HepG2 (cell line): Measurements from ENCODE around the gene ZFPM1. TPM values are rescaled to one million over a fixed set of nuclear protein-coding genes. Genes with fewer than 3 reads are reported as not detected.

ENCODE experiments used
- ATAC-seq: fragments of 200-7000 bp; cut with Tn5 transposase; 3 replicates; pipeline ENCODE4 v1.9.1; 2020; ENCODE audit warnings: mild to moderate bottlenecking, moderate library complexity
- BruUV-seq: library from RNA; stranded (reverse); fragments of 400-500 nt; replicated peaks from 2 replicates; lab custom pipeline; 2021; lab: Mats Ljungman, UMichigan
- CTCF ChIA-PET: fragments of 300-600 bp; formaldehyde crosslinking; extraction: SDS; loops from one replicate; lab custom pipeline; 2021; ENCODE audit warnings: low total read pairs, inconsistent platforms, low intra/inter-chr PET ratio; lab: Yijun Ruan, JAX
- POLR2A ChIA-PET: fragments of 350-600 bp; sonication (Branson Sonifier 250); formaldehyde crosslinking; loops from one replicate; lab custom pipeline; 2020; ENCODE audit warnings: antibody characterized with exemption, inconsistent platforms; lab: Yijun Ruan, JAX
- DNase-seq: peaks from one replicate; pipeline ENCODE4 v3.0.0-alpha.2; 2015; ENCODE audit warnings: low spot score
- FAIRE-seq: peaks from 3 replicates; lab custom pipeline; 2011; peaks lifted over from hg19 to GRCh38; lab: Jason Lieb, UNC
- H2AFZ ChIP-seq: one replicate; pipeline ENCODE4 v1.6.1; 2011; ENCODE audit warnings: low read length, inconsistent platforms
- H3K27ac ChIP-seq: fragments of 300-600 bp; 3 replicates; pipeline ENCODE4 v1.8.0; 2011; ENCODE audit warnings: mixed run types, mild to moderate bottlenecking, mixed read lengths, low read length, inconsistent platforms; ENCODE audit not compliant: insufficient read depth; ENCODE audit errors: extremely low read length
- H3K27me3 ChIP-seq, 2 experiments: fragments of 200-600 bp in 1 of 2; 2 replicates in 1 of 2; 3 replicates in 1 of 2; pipeline versions ENCODE4 v1.6.0 to v1.8.0; 2011; ENCODE audit warnings: low read length in 2 of 2, mild to moderate bottlenecking in 2 of 2, moderate library complexity in 2 of 2, inconsistent platforms in 1 of 2; ENCODE audit not compliant: insufficient read depth in 2 of 2, control insufficient read depth in 1 of 2
- H3K36me3 ChIP-seq, 2 experiments: fragments of 200-600 bp in 1 of 2; replicated peaks in 1 of 2; 2 replicates in 1 of 2; 3 replicates in 1 of 2; pipeline versions ENCODE4 v1.5.1 to v1.8.0; 2011; ENCODE audit warnings: low read length in 2 of 2, inconsistent platforms in 1 of 2; ENCODE audit not compliant: insufficient read depth in 2 of 2, control insufficient read depth in 1 of 2
- H3K4me1 ChIP-seq: 2 replicates; pipeline ENCODE4 v1.5.1; 2012; ENCODE audit warnings: low read length, inconsistent platforms; ENCODE audit not compliant: insufficient read depth
- H3K4me2 ChIP-seq: 2 replicates; pipeline ENCODE4 v1.6.0; 2011; ENCODE audit warnings: low read depth, low read length, inconsistent platforms
- H3K4me3 ChIP-seq, 3 experiments: fragments of 200-600 bp in 1 of 3; sonication (generic), shearing (Covaris generic) in 1 of 3; replicated peaks in 1 of 3; 2 replicates each; pipeline ENCODE4 v1.5.1; 2011 to 2016; ENCODE audit warnings: low read length in 3 of 3, inconsistent platforms in 2 of 3, low read depth in 2 of 3, mild to moderate bottlenecking in 2 of 3, control low read depth in 1 of 3, mixed read lengths in 1 of 3; ENCODE audit not compliant: insufficient read depth in 1 of 3
- H3K79me2 ChIP-seq: one replicate; pipeline ENCODE4 v1.6.1; 2011; ENCODE audit warnings: low read length, inconsistent platforms; ENCODE audit not compliant: insufficient read depth
- H3K9ac ChIP-seq: 2 replicates; pipeline ENCODE4 v1.6.0; 2011; ENCODE audit warnings: mild to moderate bottlenecking, low read depth, low read length, inconsistent platforms; ENCODE audit not compliant: insufficient read depth
- H3K9me3 ChIP-seq: 2 replicates; pipeline ENCODE4 v1.5.1; 2012; ENCODE audit warnings: mild to moderate bottlenecking, low read length
- H4K20me1 ChIP-seq: 2 replicates; pipeline ENCODE4 v1.6.0; 2011; ENCODE audit warnings: inconsistent platforms, mild to moderate bottlenecking, low read length, moderate library complexity; ENCODE audit not compliant: insufficient read depth
- CTCF ChIP-seq: sonication (generic); formaldehyde crosslinking; IDR thresholded peaks from 2 replicates; pipeline ENCODE4 v1.5.0; 2020; ENCODE audit warnings: mild to moderate bottlenecking, missing genetic modification reagents, moderate library complexity
- DRAP1 ChIP-seq: IDR thresholded peaks from 2 replicates; pipeline ENCODE4 v1.6.1; 2016; ENCODE audit warnings: missing genetic modification reagents, missing compliant biosample characterization
- HDAC1 ChIP-seq: sonication (generic); formaldehyde crosslinking; IDR thresholded peaks from 2 replicates; pipeline ENCODE4 v1.5.1; 2020; ENCODE audit warnings: mild to moderate bottlenecking, missing genetic modification reagents
- HNRNPL ChIP-seq: fragments of 200-400 bp; formaldehyde crosslinking; IDR thresholded peaks from 2 replicates; pipeline ENCODE4 v1.6.1; 2017; ENCODE audit warnings: mild to moderate bottlenecking, low read depth, low read length
- HOXA3 ChIP-seq: sonication (generic); formaldehyde crosslinking; IDR thresholded peaks from 2 replicates; pipeline ENCODE4 v1.5.0; 2020; ENCODE audit warnings: missing genetic modification reagents
- KDM1A ChIP-seq: IDR thresholded peaks from 2 replicates; pipeline ENCODE4 v1.6.1; 2016; ENCODE audit warnings: missing compliant biosample characterization
- PHF20 ChIP-seq: sonication (generic); formaldehyde crosslinking; IDR thresholded peaks from 2 replicates; pipeline ENCODE4 v1.5.0; 2020; ENCODE audit warnings: mild to moderate bottlenecking, missing genetic modification reagents
- TCF12 ChIP-seq, 2 experiments: fragments of 450-650 bp in 1 of 2; sonication (generic) in 1 of 2; formaldehyde crosslinking in 1 of 2; IDR thresholded peaks; 2 replicates each; pipeline versions ENCODE4 v1.6.1 to v1.8.0; 2017 to 2022; ENCODE audit warnings: antibody characterized with exemption in 1 of 2, mild to moderate bottlenecking in 1 of 2, missing genetic modification reagents in 1 of 2, moderate library complexity in 1 of 2
- ZFY ChIP-seq: sonication (generic); formaldehyde crosslinking; IDR thresholded peaks from 2 replicates; pipeline ENCODE4 v1.4.0; 2020; ENCODE audit warnings: missing genetic modification reagents
- ZMYM3 ChIP-seq: sonication (generic); formaldehyde crosslinking; IDR thresholded peaks from 2 replicates; pipeline ENCODE4 v1.5.1; 2020; ENCODE audit warnings: mild to moderate bottlenecking, missing genetic modification reagents
- ZNF546 ChIP-seq: sonication (generic); formaldehyde crosslinking; conservative IDR thresholded peaks from 2 replicates; pipeline ENCODE4 v1.8.1; 2023; ENCODE audit warnings: mild to moderate bottlenecking, missing genetic modification reagents
- ZNF597 ChIP-seq: sonication (generic); formaldehyde crosslinking; IDR thresholded peaks from 2 replicates; pipeline ENCODE4 v1.5.0; 2020; ENCODE audit warnings: missing genetic modification reagents
- ZNF639 ChIP-seq: conservative IDR thresholded peaks from 2 replicates; pipeline ENCODE4 v1.6.1; 2018; ENCODE audit warnings: missing genetic modification reagents
- ZNF703 ChIP-seq: sonication (generic); formaldehyde crosslinking; IDR thresholded peaks from 2 replicates; pipeline ENCODE4 v1.5.1; 2020; ENCODE audit warnings: missing genetic modification reagents, mild to moderate bottlenecking, moderate library complexity, borderline replicate concordance
- ZNF713 ChIP-seq: sonication (generic); formaldehyde crosslinking; IDR thresholded peaks from 2 replicates; pipeline ENCODE4 v1.4.0; 2020; ENCODE audit warnings: mild to moderate bottlenecking, missing genetic modification reagents
- ZSCAN5A ChIP-seq: sonication (generic); formaldehyde crosslinking; IDR thresholded peaks from 2 replicates; pipeline ENCODE4 v1.8.0; 2022; ENCODE audit warnings: mild to moderate bottlenecking, missing genetic modification reagents, borderline replicate concordance
- WGBS: methylation state at CpG from one replicate; pipeline ENCODE4 v1.1.6; 2017; ENCODE audit warnings: low lambda C conversion rate; 5-methylcytosine and 5-hydroxymethylcytosine counted together
- in situ Hi-C: cut with HindIII; loops from 2 replicates; pipeline ENCODE4 v1.10.0; 2017; ENCODE audit warnings: low pct_unique_long_range_greater_than_20kb; ENCODE audit not compliant: extremely low pct_ligation_motif_present
- intact Hi-C: fragments of 100-400 bp; cut with micrococcal nuclease; formaldehyde crosslinking; loops from one replicate; pipeline ENCODE4 v1.10.0; 2022; ENCODE audit not compliant: unreplicated experiment
- polyA plus RNA-seq, 8 experiments: library from polyadenylated mRNA; depleted of rRNA in 3 of 8; stranded (reverse) in 7 of 8; unstranded in 1 of 8; fragments of >200 nt; fragmentation: Illumina TruSeq in 4 of 8; extraction: Trizol in 4 of 8; gene quantifications; 2 replicates each; pipeline versions ENCODE4 v1.2.1 to v1.2.3, GENCODE V29; 2011 to 2016; ENCODE audit warnings: low read depth in 4 of 8, missing spikeins in 1 of 8, mixed read lengths in 1 of 8; ENCODE audit not compliant: insufficient read depth in 1 of 8
- total RNA-seq, 5 experiments: library from RNA; depleted of rRNA; stranded (reverse); fragments of >200 nt; fragmentation: Illumina TruSeq; extraction: Trizol; gene quantifications; 2 replicates each; pipeline ENCODE4 v1.2.3, GENCODE V29; 2016; ENCODE audit warnings: low read depth in 1 of 5

The ZFPM1 gene
- total and polyA plus RNA-seq, 2 of the 13 experiments (the other 11 are each of a cell fraction or from before 2014, with no cell fraction given) = 1.3 to 3.8 TPM

GRCh38 chr16:88444826-88445582, 8.1 kb upstream of the ZFPM1 start:
- H4K20me1 ChIP-seq = no peaks in the 10 kb centered on the region
- TF ChIP-seq HOXA3 (CRISPR knock-in tag) = peak; percentile 44; the same call in 1 of the 2 replicates
- 0 out of 2 replicates have a peak, but pooled peaks have one; percentile 14 for TF ChIP-seq HDAC1 (CRISPR knock-in tag)
- no peak for TF ChIP-seq PHF20 (CRISPR knock-in tag)
- no peak for TF ChIP-seq ZNF713 (CRISPR knock-in tag)
- peak; percentile 44; the same call in 1 of the 2 replicates for TF ChIP-seq ZMYM3 (CRISPR knock-in tag)
- peak; percentile 27; the same call in 1 of the 2 replicates for TF ChIP-seq KDM1A (CRISPR knock-in tag)
- TF ChIP-seq ZFY (CRISPR knock-in tag) = peak; percentile 32; the same call in 1 of the 2 replicates
- TF ChIP-seq ZNF703 (CRISPR knock-in tag) = 0 out of 2 replicates have a peak, but pooled peaks have one; percentile 18
- TF ChIP-seq CTCF (CRISPR knock-in tag) = peak; percentile 61
- TF ChIP-seq ZSCAN5A (CRISPR knock-in tag) = no peak
- 0 out of 2 replicates have a peak, but pooled peaks have one; percentile 2 for TF ChIP-seq HNRNPL
- no peak for TF ChIP-seq ZNF546 (CRISPR knock-in tag)
- TF ChIP-seq DRAP1 (CRISPR knock-in tag) = no peak
- no peak for TF ChIP-seq ZNF597 (CRISPR knock-in tag)
- no peak for TF ChIP-seq TCF12 (IDR thresholded peaks at IDR 0.05)
- no peak for TF ChIP-seq TCF12 (CRISPR knock-in tag; IDR thresholded peaks at IDR 0.05)
- no peak for TF ChIP-seq ZNF639

More at GRCh38 chr16:88444826-88445582, 8.1 kb upstream of the ZFPM1 start:
- no peak for DNase-seq
- ChIA-PET CTCF (interaction anchor here (3.6 kb wide), 1 partner anchor 81 kb away, joined by 88 read pairs; no protein-coding TSS in a partner anchor), POLR2A (interaction anchor here (2.1 kb wide), 1 partner anchor 43 kb away, joined by 7 read pairs; no protein-coding TSS in a partner anchor)
- Histone ChIP-seq H3K27me3 (peaks cover 37 to 94% of the 10 kb centered on the region in 2 experiments), H3K9ac (no peak overlapping the region), H2AFZ (no peak overlapping the region), H3K27ac (no peak overlapping the region), H3K4me1 (peaks cover 16% of the 10 kb centered on the region), H3K9me3 (no peaks in the 10 kb centered on the region), H3K36me3 (no peaks in the 10 kb centered on the region), H3K4me2 (no peak overlapping the region), H3K4me3 (no peak overlapping the region), H3K79me2 (no peaks in the 10 kb centered on the region)
- ATAC-seq = no peak
- no TSS peak for BruUV-seq
- intact Hi-C loops = loop anchor here (2.0 kb wide), 1 partner anchor 60 kb away; no protein-coding TSS in a partner anchor
- FAIRE-seq = no peak
- in situ Hi-C loops = no loop called here
- WGBS = 52% methylated on average over 27 of the region's 32 CpGs
